ENCODE data around the gene HABP2. TPM values are rescaled to one million over a fixed set of nuclear protein-coding genes. Genes with fewer than 3 reads are reported as not detected.

Gene HABP2
- polyA plus RNA-seq, 1 donor from 2014 or later, result not detected

GRCh38 chr10:113569576-113569975 lies 16.7 kb downstream of the HABP2 start:
- Histone ChIP-seq H4K20me1 (ENCODE audit: insufficient read depth) (no peaks in the 10 kb centered on the region), H3K4me3 (ENCODE audit: low read length) (no peak overlapping the region), H3K9me3 (ENCODE audit: low read length) (no peaks in the 10 kb centered on the region), H3K9ac (ENCODE audit: low read length) (no peak overlapping the region), H3K27ac (ENCODE audit: low read length) (no peak overlapping the region), H3F3A (ENCODE audit: insufficient read depth, low read length, poor library complexity, severe bottlenecking) (no peaks in the 10 kb centered on the region), H3K27me3 (ENCODE audit: insufficient read depth, low read depth, low read length) (no peaks in the 10 kb centered on the region), H3K79me2 (replicated peaks; ENCODE audit: insufficient read depth, low read length) (no peaks in the 10 kb centered on the region), H2AFZ (ENCODE audit: low read depth, low read length) (no peak overlapping the region), H3K4me2 (ENCODE audit: low read length) (no peak overlapping the region), H3K9me2 (ENCODE audit: insufficient read depth, low read length) (no peaks in the 10 kb centered on the region), H3K36me3 (ENCODE audit: insufficient read depth, low read length) (no peaks in the 10 kb centered on the region)
- no peak for TF ChIP-seq CTCF (IDR thresholded peaks at IDR 0.05; ENCODE audit: poor library complexity, severe bottlenecking)
- no peak for TF ChIP-seq TAF1 (IDR thresholded peaks at IDR 0.05; ENCODE audit: low read depth)
- no peak for TF ChIP-seq SMC3 (conservative IDR thresholded peaks at IDR 0.05; ENCODE audit: poor library complexity)
- TF ChIP-seq POLR2AphosphoS5 (IDR thresholded peaks at IDR 0.05), result no peak
- TF ChIP-seq EZH2 (IDR thresholded peaks at IDR 0.05; ENCODE audit: borderline replicate concordance, insufficient read depth, low read length, poor library complexity, severe bottlenecking), result no peak
- TF ChIP-seq EP300 (conservative IDR thresholded peaks at IDR 0.05; ENCODE audit: poor library complexity, severe bottlenecking), result no peak
- no peak for TF ChIP-seq REST (IDR thresholded peaks at IDR 0.05; ENCODE audit: borderline replicate concordance)
- no peak for TF ChIP-seq MXI1 (conservative IDR thresholded peaks at IDR 0.05; ENCODE audit: poor library complexity, severe bottlenecking)
- TF ChIP-seq RAD21 (conservative IDR thresholded peaks at IDR 0.05), result no peak

GRCh38 chr10:113572520-113573290 lies 19.9 kb downstream of the HABP2 start:
- TF ChIP-seq RAD21 (conservative IDR thresholded peaks at IDR 0.05), result no peak
- H2AFZ ChIP-seq (ENCODE audit: low read depth, low read length), result no peak overlapping the region
- no peaks in the 10 kb centered on the region for H3K9me2 ChIP-seq (ENCODE audit: insufficient read depth, low read length)
- no peak overlapping the region for H3K9ac ChIP-seq (ENCODE audit: low read length)
- no peak overlapping the region for H3K4me2 ChIP-seq (ENCODE audit: low read length)
- H3F3A ChIP-seq (ENCODE audit: insufficient read depth, low read length, poor library complexity, severe bottlenecking), result no peaks in the 10 kb centered on the region
- no peak overlapping the region for H3K27ac ChIP-seq (ENCODE audit: low read length)
- no peaks in the 10 kb centered on the region for H3K27me3 ChIP-seq (ENCODE audit: insufficient read depth, low read depth, low read length)
- H3K4me3 ChIP-seq (ENCODE audit: low read length), result no peak overlapping the region
- H4K20me1 ChIP-seq (ENCODE audit: insufficient read depth), result no peaks in the 10 kb centered on the region
- no peaks in the 10 kb centered on the region for H3K36me3 ChIP-seq (ENCODE audit: insufficient read depth, low read length)
- H3K9me3 ChIP-seq (ENCODE audit: low read length), result no peaks in the 10 kb centered on the region
- no peaks in the 10 kb centered on the region for H3K79me2 ChIP-seq (replicated peaks; ENCODE audit: insufficient read depth, low read length)
